Upper lobe of left lung (tissue), 4 donors: Measurements from ENCODE around the gene SLC25A22.

Experiments used
- POLR2A ChIP-seq, 4 donors: fragments of 450-650 bp; IDR thresholded peaks; one replicate each; pipeline ENCODE4 v1.5.1; 2016 to 2017; ENCODE audit warnings: antibody characterized with exemption in 4 of 4, mild to moderate bottlenecking in 2 of 4
- TF ChIP-seq, protein P1 (sequence below), 6 experiments: fragments of 450-650 bp in 4 of 6; fragments of 200-600 bp in 2 of 6; sonication (generic) in 2 of 6; IDR thresholded peaks; one replicate each; pipeline ENCODE4 v1.5.1; 2016 to 2019; ENCODE audit warnings: antibody characterized with exemption in 6 of 6

GRCh38 chr11:778976-779954, 18.8 kb downstream of the SLC25A22 start:
- TF ChIP-seq POLR2A (IDR thresholded peaks at IDR 0.05): no peak
- TF ChIP-seq, protein P1, sequence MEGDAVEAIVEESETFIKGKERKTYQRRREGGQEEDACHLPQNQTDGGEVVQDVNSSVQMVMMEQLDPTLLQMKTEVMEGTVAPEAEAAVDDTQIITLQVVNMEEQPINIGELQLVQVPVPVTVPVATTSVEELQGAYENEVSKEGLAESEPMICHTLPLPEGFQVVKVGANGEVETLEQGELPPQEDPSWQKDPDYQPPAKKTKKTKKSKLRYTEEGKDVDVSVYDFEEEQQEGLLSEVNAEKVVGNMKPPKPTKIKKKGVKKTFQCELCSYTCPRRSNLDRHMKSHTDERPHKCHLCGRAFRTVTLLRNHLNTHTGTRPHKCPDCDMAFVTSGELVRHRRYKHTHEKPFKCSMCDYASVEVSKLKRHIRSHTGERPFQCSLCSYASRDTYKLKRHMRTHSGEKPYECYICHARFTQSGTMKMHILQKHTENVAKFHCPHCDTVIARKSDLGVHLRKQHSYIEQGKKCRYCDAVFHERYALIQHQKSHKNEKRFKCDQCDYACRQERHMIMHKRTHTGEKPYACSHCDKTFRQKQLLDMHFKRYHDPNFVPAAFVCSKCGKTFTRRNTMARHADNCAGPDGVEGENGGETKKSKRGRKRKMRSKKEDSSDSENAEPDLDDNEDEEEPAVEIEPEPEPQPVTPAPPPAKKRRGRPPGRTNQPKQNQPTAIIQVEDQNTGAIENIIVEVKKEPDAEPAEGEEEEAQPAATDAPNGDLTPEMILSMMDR (IDR thresholded peaks at IDR 0.05): no peak
